Left cardiac atrium (tissue), 2 donors: ENCODE measurements around the gene ST7. TPM values are rescaled to one million over a fixed set of nuclear protein-coding genes. Genes with fewer than 3 reads are reported as not detected.

ENCODE experiments used
- microRNA-seq, 2 donors: library from miRNA; unstranded; fragments of <30 nt; microRNA quantifications; one replicate each; pipeline ENCODE4 v1.2.0, GENCODE V29; 2020
- total RNA-seq, 2 donors: library from RNA; stranded (reverse); fragmentation: NEBNext Ultra II Directional; extraction: Animal tissue kit (Norgen Biotek cat#: 25700); gene quantifications; one replicate each; pipeline ENCODE4 v1.2.1, GENCODE V29; 2021
- donor health status: DM: no; HTN: yes; CAD: no; lungs with severe emphysema.
- donor health status: DM: yes; HTN: yes; CAD: no.

The ST7 gene
- total RNA-seq, 2 donors from 2014 or later, result 27.5 to 33.1 TPM

Small RNA genes lying within 50 kb of the gene (microRNA-seq; reads per million reads assigned to microRNA genes)
- gene MIR6132, result 0 to 0.20 reads per million in 2 donors

Other genes starting within 250 kb of the ST7 start
- 100 to 1,000 TPM; 286 to 403 TPM for gene CAPZA2, start 90.9 kb upstream of the ST7 start, total RNA-seq